ENCODE measurements around the gene PITX3. TPM values are rescaled to one million over a fixed set of nuclear protein-coding genes. Genes with fewer than 3 reads are reported as not detected.

Gene PITX3
- total and polyA plus RNA-seq, 10 donors = not detected

GRCh38 chr10:102240467-102241031 lies 763 bp downstream of the PITX3 start:
- Histone ChIP-seq H3K27ac (no peak overlapping the region), H3K36me3 (no peaks in the 10 kb centered on the region), H3K4me1 (peaks cover 14 to 39% (median 30%) of the 10 kb centered on the region in 6 donors), H3K9me3 (no peaks in the 10 kb centered on the region), H3K27me3 (replicated peaks in 1 of 7) (peaks cover 0 to 43% (median 18%) of the 10 kb centered on the region in 7 donors), H3K4me3 (peak overlapping the region in 7 of 8 donors; percentile 46 to 77 (median 52))
- 21 to 31% (median 21%) methylated on average over 33 to 39 of the region's 39 CpGs for WGBS, 5 donors
- TF ChIP-seq POLR2A (IDR thresholded peaks at IDR 0.05) = no peak
- peak in 1 of 3 donors; percentile 18 for TF ChIP-seq POLR2AphosphoS5 (IDR thresholded peaks at IDR 0.05)
- no peak for DNase-seq
- intact Hi-C loops (cut with DNase I; ENCODE audit: low total_unique reads) = no loop called here

GRCh38 chr10:102237711-102238252 lies 3.5 kb downstream of the PITX3 start:
- Histone ChIP-seq H3K4me1 (peaks cover 9 to 28% (median 23%) of the 10 kb centered on the region in 6 donors), H3K27ac (no peak overlapping the region), H3K9me3 (no peaks in the 10 kb centered on the region), H3K4me3 (no peak overlapping the region), H3K27me3 (replicated peaks in 1 of 7) (peaks cover 0 to 61% (median 18%) of the 10 kb centered on the region in 7 donors), H3K36me3 (no peaks in the 10 kb centered on the region)
- WGBS, 5 donors = 56 to 83% (median 61%) methylated on average over 4 of the region's 4 CpGs
- no peak for DNase-seq
- intact Hi-C loops (cut with DNase I; ENCODE audit: low total_unique reads) = loop anchor here (10.0 kb wide), 1 partner anchor 237 kb away; no protein-coding TSS in a partner anchor
- TF ChIP-seq POLR2AphosphoS5 (IDR thresholded peaks at IDR 0.05) = no peak
- no peak for TF ChIP-seq POLR2A (IDR thresholded peaks at IDR 0.05)
- no peak for TF ChIP-seq CTCF (IDR thresholded peaks at IDR 0.05 in 8 of 11, conservative IDR thresholded peaks at IDR 0.05 in 3 of 11)

GRCh38 chr10:102236006-102236405 lies 5.3 kb downstream of the PITX3 start:
- no peak overlapping the region for H3K27ac ChIP-seq
- no peak for DNase-seq
- H3K27me3 ChIP-seq (replicated peaks in 1 of 7) = peaks cover 0 to 61% (median 24%) of the 10 kb centered on the region in 7 donors
- H3K4me3 ChIP-seq = no peak overlapping the region
- TF ChIP-seq POLR2AphosphoS5 (IDR thresholded peaks at IDR 0.05) (no peak), CTCF (IDR thresholded peaks at IDR 0.05 in 8 of 11, conservative IDR thresholded peaks at IDR 0.05 in 3 of 11) (no peak), POLR2A (IDR thresholded peaks at IDR 0.05) (no peak)
- H3K9me3 ChIP-seq = no peaks in the 10 kb centered on the region
- intact Hi-C loops (cut with DNase I; ENCODE audit: low total_unique reads) = loop anchor here (10.0 kb wide), 1 partner anchor 239 kb away; no protein-coding TSS in a partner anchor
- 60 to 70% (median 68%) methylated on average over 8 of the region's 8 CpGs for WGBS, 5 donors
- peaks cover 8 to 24% (median 17%) of the 10 kb centered on the region in 6 donors for H3K4me1 ChIP-seq
- no peaks in the 10 kb centered on the region for H3K36me3 ChIP-seq

GRCh38 chr10:102235598-102235920 lies 5.8 kb downstream of the PITX3 start:
- Histone ChIP-seq H3K27me3 (replicated peaks in 1 of 7) (peaks cover 0 to 61% (median 24%) of the 10 kb centered on the region in 7 donors), H3K4me1 (peaks cover 10 to 24% (median 17%) of the 10 kb centered on the region in 6 donors), H3K9me3 (no peaks in the 10 kb centered on the region), H3K36me3 (no peaks in the 10 kb centered on the region), H3K4me3 (no peak overlapping the region), H3K27ac (no peak overlapping the region)
- 87 to 97% (median 89%) methylated on average over 1 of the region's 1 CpG for WGBS, 5 donors
- intact Hi-C loops (cut with DNase I; ENCODE audit: low total_unique reads) = loop anchor here (10.0 kb wide), 1 partner anchor 239 kb away; no protein-coding TSS in a partner anchor
- no peak for DNase-seq
- no peak for TF ChIP-seq CTCF (IDR thresholded peaks at IDR 0.05 in 8 of 11, conservative IDR thresholded peaks at IDR 0.05 in 3 of 11)
